Ishikawa (cell line): ENCODE measurements around the gene DIP2C.

Source experiments
- CEBPB ChIP-seq: IDR thresholded peaks from 2 replicates; pipeline ENCODE4 v1.6.1; 2012
- CREB1 ChIP-seq: IDR thresholded peaks from 2 replicates; pipeline ENCODE4 v1.6.1; 2012; ENCODE audit warnings: low read depth
- EGR1 ChIP-seq: IDR thresholded peaks from 2 replicates; pipeline ENCODE4 v1.6.1; 2012
- EP300 ChIP-seq: IDR thresholded peaks from 2 replicates; pipeline ENCODE4 v1.6.1; 2012; ENCODE audit warnings: borderline replicate concordance
- FOXM1 ChIP-seq: IDR thresholded peaks from 2 replicates; pipeline ENCODE4 v1.6.1; 2012; ENCODE audit warnings: low read depth, borderline replicate concordance
- MAX ChIP-seq: IDR thresholded peaks from 2 replicates; pipeline ENCODE4 v1.6.1; 2012
- NFIC ChIP-seq: IDR thresholded peaks from 2 replicates; pipeline ENCODE4 v1.6.1; 2012
- RAD21 ChIP-seq: IDR thresholded peaks from 2 replicates; pipeline ENCODE4 v1.6.1; 2012; ENCODE audit warnings: low read depth
- TAF1 ChIP-seq: IDR thresholded peaks from 2 replicates; pipeline ENCODE4 v1.6.1; 2012; ENCODE audit warnings: low read depth, mild to moderate bottlenecking
- TCF12 ChIP-seq: IDR thresholded peaks from 2 replicates; pipeline ENCODE4 v1.6.1; 2012; ENCODE audit warnings: low read depth
- TEAD4 ChIP-seq: IDR thresholded peaks from 2 replicates; pipeline ENCODE4 v1.6.1; 2012
- USF1 ChIP-seq: IDR thresholded peaks from 2 replicates; pipeline ENCODE4 v1.6.1; 2012
- YY1 ChIP-seq: IDR thresholded peaks from 2 replicates; pipeline ENCODE4 v1.6.1; 2012; ENCODE audit warnings: low read depth
- ZBTB7A ChIP-seq: IDR thresholded peaks from 2 replicates; pipeline ENCODE4 v1.6.1; 2012; ENCODE audit warnings: low read depth
- TF ChIP-seq, protein P1 (sequence below): IDR thresholded peaks from 2 replicates; pipeline ENCODE4 v1.6.1; 2012; ENCODE audit warnings: low read depth, mild to moderate bottlenecking

Gene DIP2C

GRCh38 chr10:488081-488932, 201.2 kb downstream of the DIP2C start:
- TF ChIP-seq EP300 (no peak), CREB1 (no peak), EGR1 (no peak), FOXM1 (no peak), CEBPB (no peak), YY1 (no peak), USF1 (no peak), TEAD4 (no peak), TCF12 (no peak), RAD21 (no peak), ZBTB7A (no peak), MAX (no peak), NFIC (no peak)
- TF ChIP-seq, protein P1, sequence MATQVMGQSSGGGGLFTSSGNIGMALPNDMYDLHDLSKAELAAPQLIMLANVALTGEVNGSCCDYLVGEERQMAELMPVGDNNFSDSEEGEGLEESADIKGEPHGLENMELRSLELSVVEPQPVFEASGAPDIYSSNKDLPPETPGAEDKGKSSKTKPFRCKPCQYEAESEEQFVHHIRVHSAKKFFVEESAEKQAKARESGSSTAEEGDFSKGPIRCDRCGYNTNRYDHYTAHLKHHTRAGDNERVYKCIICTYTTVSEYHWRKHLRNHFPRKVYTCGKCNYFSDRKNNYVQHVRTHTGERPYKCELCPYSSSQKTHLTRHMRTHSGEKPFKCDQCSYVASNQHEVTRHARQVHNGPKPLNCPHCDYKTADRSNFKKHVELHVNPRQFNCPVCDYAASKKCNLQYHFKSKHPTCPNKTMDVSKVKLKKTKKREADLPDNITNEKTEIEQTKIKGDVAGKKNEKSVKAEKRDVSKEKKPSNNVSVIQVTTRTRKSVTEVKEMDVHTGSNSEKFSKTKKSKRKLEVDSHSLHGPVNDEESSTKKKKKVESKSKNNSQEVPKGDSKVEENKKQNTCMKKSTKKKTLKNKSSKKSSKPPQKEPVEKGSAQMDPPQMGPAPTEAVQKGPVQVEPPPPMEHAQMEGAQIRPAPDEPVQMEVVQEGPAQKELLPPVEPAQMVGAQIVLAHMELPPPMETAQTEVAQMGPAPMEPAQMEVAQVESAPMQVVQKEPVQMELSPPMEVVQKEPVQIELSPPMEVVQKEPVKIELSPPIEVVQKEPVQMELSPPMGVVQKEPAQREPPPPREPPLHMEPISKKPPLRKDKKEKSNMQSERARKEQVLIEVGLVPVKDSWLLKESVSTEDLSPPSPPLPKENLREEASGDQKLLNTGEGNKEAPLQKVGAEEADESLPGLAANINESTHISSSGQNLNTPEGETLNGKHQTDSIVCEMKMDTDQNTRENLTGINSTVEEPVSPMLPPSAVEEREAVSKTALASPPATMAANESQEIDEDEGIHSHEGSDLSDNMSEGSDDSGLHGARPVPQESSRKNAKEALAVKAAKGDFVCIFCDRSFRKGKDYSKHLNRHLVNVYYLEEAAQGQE = no peak

GRCh38 chr10:486666-487322, 202.7 kb downstream of the DIP2C start:
- TF ChIP-seq TCF12 (no peak), TAF1 (no peak), MAX (no peak)

- TF ChIP-seq RAD21 (no peak), EP300 (no peak), MAX (no peak), TAF1 (no peak), TCF12 (no peak), NFIC (no peak), YY1 (no peak), USF1 (no peak), FOXM1 (no peak), EGR1 (no peak), CREB1 (no peak), ZBTB7A (no peak), CEBPB (no peak), TEAD4 (no peak)
- TF ChIP-seq, protein P1 = no peak
These were observed 203.3 kb downstream of the DIP2C start for GRCh38 chr10:486206-486605.

- TF ChIP-seq, protein P1 = no peak
- TF ChIP-seq EGR1 (no peak), YY1 (no peak), FOXM1 (no peak), USF1 (no peak), CEBPB (no peak), TCF12 (no peak), RAD21 (no peak), TAF1 (no peak), CREB1 (no peak), TEAD4 (no peak), ZBTB7A (no peak), EP300 (no peak), NFIC (no peak), MAX (no peak)
These were observed 203.7 kb downstream of the DIP2C start for GRCh38 chr10:485776-486175.
